HepG2 (cell line): ENCODE results near the gene ZNF8. TPM values are rescaled to one million over a fixed set of nuclear protein-coding genes. Genes with fewer than 3 reads are reported as not detected.

Source experiments
- ARNTL ChIP-seq: sonication (generic); formaldehyde crosslinking; IDR thresholded peaks from 2 replicates; pipeline ENCODE4 v1.4.0; 2020; ENCODE audit warnings: mild to moderate bottlenecking, missing genetic modification reagents
- FOXM1 ChIP-seq: sonication (generic); formaldehyde crosslinking; IDR thresholded peaks from 2 replicates; pipeline ENCODE4 v1.5.0; 2020; ENCODE audit warnings: missing genetic modification reagents
- FOXP1 ChIP-seq, 2 experiments: fragments of 450-650 bp in 1 of 2; IDR thresholded peaks; 2 replicates each; pipeline ENCODE4 v1.6.1; 2017 to 2018; ENCODE audit warnings: antibody characterized with exemption in 1 of 2
- HNRNPK ChIP-seq: fragments of 200-400 bp; formaldehyde crosslinking; IDR thresholded peaks from 2 replicates; pipeline ENCODE4 v1.6.1; 2018; ENCODE audit warnings: low read length, low read depth, moderate library complexity, mild to moderate bottlenecking; ENCODE audit not compliant: poor library complexity, severe bottlenecking
- NPAS2 ChIP-seq: sonication (generic); formaldehyde crosslinking; IDR thresholded peaks from 2 replicates; pipeline ENCODE4 v1.8.0; 2022; ENCODE audit warnings: mild to moderate bottlenecking, missing genetic modification reagents, borderline replicate concordance
- PLSCR1 ChIP-seq: sonication (generic); formaldehyde crosslinking; IDR thresholded peaks from 2 replicates; pipeline ENCODE4 v1.5.0; 2020; ENCODE audit warnings: missing genetic modification reagents, mild to moderate bottlenecking, borderline replicate concordance
- PREB ChIP-seq: sonication (generic); formaldehyde crosslinking; IDR thresholded peaks from 2 replicates; pipeline ENCODE4 v1.4.0; 2020; ENCODE audit warnings: missing genetic modification reagents
- PRPF4 ChIP-seq: fragments of 200-400 bp; formaldehyde crosslinking; IDR thresholded peaks from 2 replicates; pipeline ENCODE4 v1.6.1; 2016; ENCODE audit warnings: low read length, low read depth; ENCODE audit not compliant: poor library complexity, severe bottlenecking
- PTBP1 ChIP-seq: fragments of 200-400 bp; formaldehyde crosslinking; IDR thresholded peaks from 2 replicates; pipeline ENCODE4 v1.6.1; 2018; ENCODE audit warnings: low read length, low read depth; ENCODE audit not compliant: poor library complexity, severe bottlenecking
- SAFB2 ChIP-seq: sonication (generic); formaldehyde crosslinking; IDR thresholded peaks from 2 replicates; pipeline ENCODE4 v1.5.1; 2020; ENCODE audit warnings: missing genetic modification reagents, low read depth, mild to moderate bottlenecking, borderline replicate concordance
- TBX2 ChIP-seq: sonication (generic); formaldehyde crosslinking; IDR thresholded peaks from 2 replicates; pipeline ENCODE4 v1.5.0; 2020; ENCODE audit warnings: missing genetic modification reagents, mild to moderate bottlenecking, borderline replicate concordance
- U2AF1 ChIP-seq: fragments of 200-400 bp; formaldehyde crosslinking; optimal IDR thresholded peaks from 2 replicates; pipeline ENCODE3; 2017; ENCODE audit warnings: mild to moderate bottlenecking, low read depth, low read length
- ZBTB8A ChIP-seq: sonication (generic); formaldehyde crosslinking; IDR thresholded peaks from 2 replicates; pipeline ENCODE4 v1.4.0; 2020; ENCODE audit warnings: mild to moderate bottlenecking, low read depth, missing genetic modification reagents, borderline replicate concordance
- ZMYM3 ChIP-seq: sonication (generic); formaldehyde crosslinking; IDR thresholded peaks from 2 replicates; pipeline ENCODE4 v1.5.1; 2020; ENCODE audit warnings: mild to moderate bottlenecking, missing genetic modification reagents
- ZNF232 ChIP-seq: sonication (generic); formaldehyde crosslinking; IDR thresholded peaks from 2 replicates; pipeline ENCODE4 v1.4.0; 2020; ENCODE audit warnings: missing genetic modification reagents, borderline replicate concordance
- ZNF605 ChIP-seq: sonication (generic); formaldehyde crosslinking; IDR thresholded peaks from 2 replicates; pipeline ENCODE4 v1.8.0; 2022; ENCODE audit warnings: mild to moderate bottlenecking, missing genetic modification reagents
- ZNF644 ChIP-seq: IDR thresholded peaks from 2 replicates; pipeline ENCODE4 v1.6.1; 2016; ENCODE audit warnings: low read depth
- ZNF691 ChIP-seq: sonication (generic); formaldehyde crosslinking; IDR thresholded peaks from 2 replicates; pipeline ENCODE4 v1.4.0; 2020; ENCODE audit warnings: missing genetic modification reagents, low read depth, mild to moderate bottlenecking, borderline replicate concordance
- polyA plus RNA-seq, 8 experiments: library from polyadenylated mRNA; depleted of rRNA in 3 of 8; stranded (reverse) in 7 of 8; unstranded in 1 of 8; fragments of >200 nt; fragmentation: Illumina TruSeq in 4 of 8; extraction: Trizol in 4 of 8; gene quantifications; 2 replicates each; pipeline versions ENCODE4 v1.2.1 to v1.2.3, GENCODE V29; 2011 to 2016; ENCODE audit warnings: low read depth in 4 of 8, missing spikeins in 1 of 8, mixed read lengths in 1 of 8; ENCODE audit not compliant: insufficient read depth in 1 of 8
- total RNA-seq, 5 experiments: library from RNA; depleted of rRNA; stranded (reverse); fragments of >200 nt; fragmentation: Illumina TruSeq; extraction: Trizol; gene quantifications; 2 replicates each; pipeline ENCODE4 v1.2.3, GENCODE V29; 2016; ENCODE audit warnings: low read depth in 1 of 5
- TF ChIP-seq, protein P1 (sequence below): sonication (generic); formaldehyde crosslinking; IDR thresholded peaks from 2 replicates; pipeline ENCODE4 v1.8.0; 2022; ENCODE audit warnings: missing genetic modification reagents, mild to moderate bottlenecking, moderate library complexity, borderline replicate concordance
- TF ChIP-seq, protein P2 (sequence below): sonication (generic); formaldehyde crosslinking; IDR thresholded peaks from 2 replicates; pipeline ENCODE4 v1.8.0; 2022; ENCODE audit warnings: missing genetic modification reagents, mild to moderate bottlenecking, borderline replicate concordance

The ZNF8 gene
- total and polyA plus RNA-seq, 2 of the 13 experiments (the other 11 are each of a cell fraction or from before 2014, with no cell fraction given), result 3.1 to 3.3 TPM

GRCh38 chr19:58278541-58279041 is at the start of gene ZNF8 (continued):
- TF ChIP-seq ZNF691 (CRISPR knock-in tag), result peak; percentile 50; the same call in 1 of the 2 replicates
- TF ChIP-seq ZNF605, result peak; percentile 93; the same call in 1 of the 2 replicates
- TF ChIP-seq PLSCR1 (CRISPR knock-in tag), result no peak
- no peak for TF ChIP-seq FOXM1 (CRISPR knock-in tag)
- TF ChIP-seq, protein P1, sequence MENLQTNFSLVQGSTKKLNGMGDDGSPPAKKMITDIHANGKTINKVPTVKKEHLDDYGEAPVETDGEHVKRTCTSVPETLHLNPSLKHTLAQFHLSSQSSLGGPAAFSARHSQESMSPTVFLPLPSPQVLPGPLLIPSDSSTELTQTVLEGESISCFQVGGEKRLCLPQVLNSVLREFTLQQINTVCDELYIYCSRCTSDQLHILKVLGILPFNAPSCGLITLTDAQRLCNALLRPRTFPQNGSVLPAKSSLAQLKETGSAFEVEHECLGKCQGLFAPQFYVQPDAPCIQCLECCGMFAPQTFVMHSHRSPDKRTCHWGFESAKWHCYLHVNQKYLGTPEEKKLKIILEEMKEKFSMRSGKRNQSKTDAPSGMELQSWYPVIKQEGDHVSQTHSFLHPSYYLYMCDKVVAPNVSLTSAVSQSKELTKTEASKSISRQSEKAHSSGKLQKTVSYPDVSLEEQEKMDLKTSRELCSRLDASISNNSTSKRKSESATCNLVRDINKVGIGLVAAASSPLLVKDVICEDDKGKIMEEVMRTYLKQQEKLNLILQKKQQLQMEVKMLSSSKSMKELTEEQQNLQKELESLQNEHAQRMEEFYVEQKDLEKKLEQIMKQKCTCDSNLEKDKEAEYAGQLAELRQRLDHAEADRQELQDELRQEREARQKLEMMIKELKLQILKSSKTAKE (CRISPR knock-in tag), result no peak
- no peak for TF ChIP-seq U2AF1
- TF ChIP-seq NPAS2 (CRISPR knock-in tag), result no peak
- no peak for TF ChIP-seq ARNTL
- TF ChIP-seq ZBTB8A (CRISPR knock-in tag), result no peak
- no peak for TF ChIP-seq ZNF644 (CRISPR knock-in tag)
- no peak for TF ChIP-seq PTBP1
- TF ChIP-seq, protein P2, sequence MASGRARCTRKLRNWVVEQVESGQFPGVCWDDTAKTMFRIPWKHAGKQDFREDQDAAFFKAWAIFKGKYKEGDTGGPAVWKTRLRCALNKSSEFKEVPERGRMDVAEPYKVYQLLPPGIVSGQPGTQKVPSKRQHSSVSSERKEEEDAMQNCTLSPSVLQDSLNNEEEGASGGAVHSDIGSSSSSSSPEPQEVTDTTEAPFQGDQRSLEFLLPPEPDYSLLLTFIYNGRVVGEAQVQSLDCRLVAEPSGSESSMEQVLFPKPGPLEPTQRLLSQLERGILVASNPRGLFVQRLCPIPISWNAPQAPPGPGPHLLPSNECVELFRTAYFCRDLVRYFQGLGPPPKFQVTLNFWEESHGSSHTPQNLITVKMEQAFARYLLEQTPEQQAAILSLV (CRISPR knock-in tag), result no peak
- no peak; the same call in 1 of the 2 replicates for TF ChIP-seq SAFB2 (CRISPR knock-in tag)
- peak; percentile 52; the same call in 1 of the 2 replicates for TF ChIP-seq TBX2 (CRISPR knock-in tag)
- no peak; the same call in 1 of the 2 replicates for TF ChIP-seq ZMYM3
- TF ChIP-seq HNRNPK, result peak; percentile 14
- peak; percentile 9 for TF ChIP-seq PRPF4
- no peak for TF ChIP-seq PREB (CRISPR knock-in tag)
- no peak for TF ChIP-seq FOXP1 (IDR thresholded peaks at IDR 0.05)
- no peak for TF ChIP-seq FOXP1 (CRISPR knock-in tag; IDR thresholded peaks at IDR 0.05)
- TF ChIP-seq ZNF232, result no peak
